Measurements from ENCODE around the gene RNF151. TPM values are rescaled to one million over a fixed set of nuclear protein-coding genes. Genes with fewer than 3 reads are reported as not detected.
A peak's percentile ranks its signal among the peaks of the same experiment; 100 is the strongest.

RNF151 gene
- total and polyA plus RNA-seq, 2 of the 13 experiments (the other 11 are each of a cell fraction or from before 2014, with no cell fraction given) = not detected

GRCh38 chr16:2015117-2015946 lies 48.7 kb downstream of the RNF151 start (continued):
- no peak for TF ChIP-seq HDAC1 (CRISPR knock-in tag; IDR thresholded peaks at IDR 0.05)
- no peak for TF ChIP-seq MAZ (IDR thresholded peaks at IDR 0.05; ENCODE audit: borderline replicate concordance, low read depth, low read length)
- no peak for TF ChIP-seq MAZ (CRISPR knock-in tag; IDR thresholded peaks at IDR 0.05; ENCODE audit: low read depth)
- no peak for TF ChIP-seq ZNF160 (CRISPR knock-in tag; IDR thresholded peaks at IDR 0.05)
- no peak for TF ChIP-seq ZNF660 (CRISPR knock-in tag; IDR thresholded peaks at IDR 0.05; ENCODE audit: borderline replicate concordance, low read depth)
- TF ChIP-seq KLF6 (CRISPR knock-in tag; IDR thresholded peaks at IDR 0.05) = 0 out of 2 replicates have a peak, but pooled peaks have one; percentile 49
- TF ChIP-seq YY1 (IDR thresholded peaks at IDR 0.05; ENCODE audit: insufficient read depth, insufficient replicate concordance, low read depth, low read length) = no peak
- no peak for TF ChIP-seq FOXA1 (IDR thresholded peaks at IDR 0.05)
- TF ChIP-seq FOXA1 (CRISPR knock-in tag; IDR thresholded peaks at IDR 0.05) = peak; percentile 58
- no peak for TF ChIP-seq ZNF879 (CRISPR knock-in tag; IDR thresholded peaks at IDR 0.05)
- no peak for TF ChIP-seq REL (CRISPR knock-in tag; conservative IDR thresholded peaks at IDR 0.05)
- peak; percentile 42; the same call in 1 of the 2 replicates for TF ChIP-seq SP5 (CRISPR knock-in tag; IDR thresholded peaks at IDR 0.05; ENCODE audit: borderline replicate concordance, low read depth)
- TF ChIP-seq ZNF138 (CRISPR knock-in tag; IDR thresholded peaks at IDR 0.05; ENCODE audit: low read depth) = no peak
- no peak for TF ChIP-seq ZNF850 (CRISPR knock-in tag; conservative IDR thresholded peaks at IDR 0.05)
- TF ChIP-seq KLF13 (CRISPR knock-in tag; IDR thresholded peaks at IDR 0.05) = no peak
- no peak for TF ChIP-seq ARHGAP35 (CRISPR knock-in tag; IDR thresholded peaks at IDR 0.05; ENCODE audit: borderline replicate concordance)
- TF ChIP-seq ZC3H13 (CRISPR knock-in tag; IDR thresholded peaks at IDR 0.05) = no peak
- peak; percentile 39; the same call in 1 of the 2 replicates for TF ChIP-seq TARDBP (CRISPR knock-in tag; IDR thresholded peaks at IDR 0.05)
- no peak for TF ChIP-seq ZNF878 (CRISPR knock-in tag; IDR thresholded peaks at IDR 0.05)
- no peak for TF ChIP-seq PRMT3 (CRISPR knock-in tag; IDR thresholded peaks at IDR 0.05; ENCODE audit: borderline replicate concordance, low read depth)
- TF ChIP-seq ZSCAN29 (CRISPR knock-in tag; conservative IDR thresholded peaks at IDR 0.05) = no peak
- TF ChIP-seq ARID3A (IDR thresholded peaks at IDR 0.05; ENCODE audit: low read depth, low read length) = 0 out of 2 replicates have a peak, but pooled peaks have one; percentile 22
- no peak for TF ChIP-seq SAFB2 (CRISPR knock-in tag; IDR thresholded peaks at IDR 0.05; ENCODE audit: borderline replicate concordance, low read depth)
- no peak for TF ChIP-seq FOXK1 (CRISPR knock-in tag; IDR thresholded peaks at IDR 0.05; ENCODE audit: borderline replicate concordance, low read depth)
- TF ChIP-seq ZNF430 (CRISPR knock-in tag; IDR thresholded peaks at IDR 0.05) = no peak
- TF ChIP-seq BCL6 (CRISPR knock-in tag; IDR thresholded peaks at IDR 0.05) = no peak; the same call in none of the 2 replicates
- TF ChIP-seq STAG1 (CRISPR knock-in tag; IDR thresholded peaks at IDR 0.05) = no peak
- 0 out of 4 replicates have a peak, but pooled peaks of 1 of the 2 experiments have one; percentile 36 for TF ChIP-seq EP300 (IDR thresholded peaks at IDR 0.05; ENCODE audit: low read depth in 2 of 2, low read length in 2 of 2)
- TF ChIP-seq EP300 (CRISPR knock-in tag; IDR thresholded peaks at IDR 0.05; ENCODE audit: borderline replicate concordance) = no peak
- no peak for TF ChIP-seq CHD2 (IDR thresholded peaks at IDR 0.05; ENCODE audit: low read depth, low read length)
- TF ChIP-seq REXO4 (CRISPR knock-in tag; IDR thresholded peaks at IDR 0.05; ENCODE audit: borderline replicate concordance) = no peak
- no peak for TF ChIP-seq RARA (CRISPR knock-in tag; IDR thresholded peaks at IDR 0.05)

Measured in HepG2 (cell line).